A673 (cell line): ENCODE results near the gene PROK2.

Experiments
- CTCF ChIP-seq: fragments of 300-800, 200-600 bp; sonication (generic); conservative IDR thresholded peaks from 2 replicates; pipeline ENCODE4 v1.5.1; 2017; ENCODE audit warnings: low read depth, mild to moderate bottlenecking, antibody characterized with exemption, low read length, moderate library complexity, mixed read lengths
- EZH2 ChIP-seq: fragments of 200-600 bp; sonication (generic); IDR thresholded peaks from 2 replicates; pipeline ENCODE4 v1.6.1; 2017; ENCODE audit warnings: borderline replicate concordance, low read depth, mild to moderate bottlenecking, mixed read lengths, antibody characterized with exemption, low read length; ENCODE audit not compliant: poor library complexity, severe bottlenecking

- no peak for TF ChIP-seq CTCF
- TF ChIP-seq EZH2, result no peak
Measured at GRCh38 chr3:71732637-71733036, 52.3 kb downstream of the PROK2 start.
